GM23248 (cell line): Measurements from ENCODE around the gene CD3D. TPM values are rescaled to one million over a fixed set of nuclear protein-coding genes. Genes with fewer than 3 reads are reported as not detected.

ENCODE experiments used
- DNase-seq: peaks from one replicate; pipeline ENCODE4 v3.0.0-alpha.2; 2015
- H2AFZ ChIP-seq: fragments of 200-600 bp; sonication (generic); 2 replicates; pipeline ENCODE4 v1.6.1; 2016; ENCODE audit warnings: antibody characterized with exemption
- H3F3A ChIP-seq: fragments of 200-600 bp; sonication (generic); 2 replicates; pipeline ENCODE4 v1.6.1; 2016; ENCODE audit warnings: mild to moderate bottlenecking, antibody characterized with exemption, mixed run types; ENCODE audit not compliant: insufficient read depth
- H3K27ac ChIP-seq: fragments of 200-600 bp; sonication (generic); 2 replicates; pipeline ENCODE4 v1.5.1; 2016; ENCODE audit warnings: mild to moderate bottlenecking
- H3K27me3 ChIP-seq: fragments of 200-600 bp; sonication (generic); replicated peaks from 2 replicates; pipeline ENCODE4 v1.6.1; 2016; ENCODE audit warnings: mild to moderate bottlenecking; ENCODE audit not compliant: insufficient read depth
- H3K36me3 ChIP-seq: fragments of 200-600 bp; sonication (generic); 2 replicates; pipeline ENCODE4 v1.6.1; 2016; ENCODE audit warnings: low read depth, mild to moderate bottlenecking
- H3K4me1 ChIP-seq: fragments of 200-600 bp; sonication (generic); 2 replicates; pipeline ENCODE4 v1.6.1; 2016; ENCODE audit warnings: mild to moderate bottlenecking; ENCODE audit not compliant: insufficient read depth
- H3K4me2 ChIP-seq: fragments of 200-600 bp; sonication (generic); one replicate; pipeline ENCODE4 v1.6.1; 2016; ENCODE audit warnings: mild to moderate bottlenecking; ENCODE audit not compliant: unreplicated experiment
- H3K4me3 ChIP-seq: fragments of 200-600 bp; sonication (generic); 2 replicates; pipeline ENCODE4 v1.5.1; 2016; ENCODE audit warnings: mild to moderate bottlenecking
- H3K79me2 ChIP-seq: fragments of 200-600 bp; sonication (generic); 2 replicates; pipeline ENCODE4 v1.6.1; 2016; ENCODE audit warnings: mild to moderate bottlenecking; ENCODE audit not compliant: insufficient read depth
- H3K9ac ChIP-seq: fragments of 200-600 bp; sonication (generic); 2 replicates; pipeline ENCODE4 v1.6.1; 2016; ENCODE audit warnings: mild to moderate bottlenecking
- H3K9me2 ChIP-seq: fragments of 200-600 bp; sonication (generic); 2 replicates; pipeline ENCODE4 v1.6.1; 2016; ENCODE audit warnings: mixed run types, mild to moderate bottlenecking, moderate library complexity; ENCODE audit not compliant: insufficient read depth
- H3K9me3 ChIP-seq: fragments of 200-600 bp; sonication (generic); one replicate; pipeline ENCODE4 v1.6.1; 2017; ENCODE audit warnings: low read depth
- H4K20me1 ChIP-seq: fragments of 200-600 bp; sonication (generic); 2 replicates; pipeline ENCODE4 v1.6.0; 2016; ENCODE audit not compliant: insufficient read depth
- EZH2 ChIP-seq: fragments of 200-600 bp; sonication (generic); IDR thresholded peaks from 2 replicates; pipeline ENCODE4 v1.6.1; 2018; ENCODE audit warnings: antibody characterized with exemption, mild to moderate bottlenecking; ENCODE audit not compliant: insufficient read depth, poor library complexity, severe bottlenecking
- EZH2phosphoT487 ChIP-seq: fragments of 200-600 bp; sonication (generic); IDR thresholded peaks from 2 replicates; pipeline ENCODE4 v1.6.1; 2018; ENCODE audit warnings: antibody characterized with exemption, moderate library complexity, mild to moderate bottlenecking, low read depth; ENCODE audit not compliant: insufficient read depth
- WGBS, 2 experiments: methylation state at CpG; one replicate each; pipeline ENCODE4 v1.1.6; 2015 to 2017; ENCODE audit warnings: low lambda C conversion rate in 2 of 2, low coverage in 1 of 2; ENCODE audit errors: missing lambda C conversion rate in 2 of 2; 5-methylcytosine and 5-hydroxymethylcytosine counted together
- in situ Hi-C: fragments of 300-500 bp; cut with MboI; formaldehyde crosslinking; loops from 2 replicates; pipeline ENCODE4 v1.15.0; 2020
- polyA plus RNA-seq: library from polyadenylated mRNA; unstranded; fragments of >200 nt; fragmentation: Nextera tagmentation; extraction: Ambion mirVana; gene quantifications from 2 replicates; pipeline ENCODE4 v1.2.1, GENCODE V29; 2016
- total RNA-seq: library from RNA; depleted of rRNA; stranded (reverse); fragments of >200 nt; shearing (Covaris generic); gene quantifications from 2 replicates; pipeline ENCODE4 v1.2.3, GENCODE V29; 2014

CD3D gene
- total and polyA plus RNA-seq, 2 experiments from 2014 or later, result not detected

- Histone ChIP-seq H3K79me2 (no peaks in the 10 kb centered on the region), H3K27me3 (peaks cover 11% of the 10 kb centered on the region; the same call in 1 of the 2 replicates), H3K4me1 (no peaks in the 10 kb centered on the region), H3K9me3 (no peaks in the 10 kb centered on the region), H3K27ac (no peak overlapping the region), H3K4me2 (no peak overlapping the region), H3K4me3 (no peak overlapping the region), H3K36me3 (no peaks in the 10 kb centered on the region), H3K9ac (no peak overlapping the region), H4K20me1 (no peaks in the 10 kb centered on the region), H3K9me2 (no peaks in the 10 kb centered on the region), H2AFZ (no peak overlapping the region), H3F3A (no peaks in the 10 kb centered on the region)
- DNase-seq, result no peak
- in situ Hi-C loops, result no loop called here
- 29 to 32% methylated on average over 8 of the region's 8 CpGs for WGBS, 2 experiments
- TF ChIP-seq EZH2phosphoT487, result no peak
- TF ChIP-seq EZH2, result no peak
These were observed 40.8 kb downstream of the CD3D start for GRCh38 chr11:118301600-118302195.

GRCh38 chr11:118295815-118296454, 46.6 kb downstream of the CD3D start:
- Histone ChIP-seq H4K20me1 (no peaks in the 10 kb centered on the region), H3K79me2 (no peaks in the 10 kb centered on the region), H3K4me2 (no peak overlapping the region), H3K9ac (no peak overlapping the region), H3K27ac (no peak overlapping the region), H3K36me3 (no peaks in the 10 kb centered on the region), H3K27me3 (peaks cover 22% of the 10 kb centered on the region), H2AFZ (no peak overlapping the region), H3F3A (no peaks in the 10 kb centered on the region), H3K9me3 (no peaks in the 10 kb centered on the region), H3K9me2 (no peaks in the 10 kb centered on the region), H3K4me1 (no peaks in the 10 kb centered on the region), H3K4me3 (no peak overlapping the region)
- 42 to 44% methylated on average over 3 of the region's 3 CpGs for WGBS, 2 experiments
- in situ Hi-C loops, result no loop called here
- peak; percentile 55 for DNase-seq
- TF ChIP-seq EZH2phosphoT487, result no peak
- TF ChIP-seq EZH2, result no peak

- in situ Hi-C loops, result no loop called here
- H3K27ac ChIP-seq, result no peak overlapping the region
- H3K9me3 ChIP-seq, result no peaks in the 10 kb centered on the region
- no peak overlapping the region for H2AFZ ChIP-seq
- TF ChIP-seq EZH2phosphoT487 (no peak), EZH2 (no peak)
- no peaks in the 10 kb centered on the region for H3K9me2 ChIP-seq
- no peaks in the 10 kb centered on the region for H3K79me2 ChIP-seq
- H3K9ac ChIP-seq, result no peak overlapping the region
- H3K4me3 ChIP-seq, result no peak overlapping the region
- H3K4me2 ChIP-seq, result no peak overlapping the region
- H4K20me1 ChIP-seq, result no peaks in the 10 kb centered on the region
- H3K36me3 ChIP-seq, result no peaks in the 10 kb centered on the region
- no peaks in the 10 kb centered on the region for H3K4me1 ChIP-seq
- H3K27me3 ChIP-seq, result peaks cover 22% of the 10 kb centered on the region; the same call in 1 of the 2 replicates
- peak; percentile 21 for DNase-seq
- H3F3A ChIP-seq, result no peaks in the 10 kb centered on the region
- 38 to 40% methylated on average over 5 of the region's 5 CpGs for WGBS, 2 experiments
These were observed 47.3 kb downstream of the CD3D start for GRCh38 chr11:118295199-118295598.

- Histone ChIP-seq H4K20me1 (no peaks in the 10 kb centered on the region), H3F3A (no peaks in the 10 kb centered on the region), H3K27me3 (peaks cover 27% of the 10 kb centered on the region; the same call in 1 of the 2 replicates), H3K9me3 (no peaks in the 10 kb centered on the region), H3K27ac (no peak overlapping the region), H3K4me1 (no peaks in the 10 kb centered on the region), H2AFZ (no peak overlapping the region), H3K36me3 (no peaks in the 10 kb centered on the region), H3K4me3 (no peak overlapping the region), H3K9me2 (no peaks in the 10 kb centered on the region), H3K4me2 (no peak overlapping the region), H3K9ac (no peak overlapping the region), H3K79me2 (no peaks in the 10 kb centered on the region)
- 52 to 57% methylated on average over 2 of the region's 2 CpGs for WGBS, 2 experiments
- in situ Hi-C loops, result no loop called here
- no peak for DNase-seq
- TF ChIP-seq EZH2phosphoT487, result no peak
- no peak for TF ChIP-seq EZH2
These were observed 48.5 kb downstream of the CD3D start for GRCh38 chr11:118294053-118294452.
